ENCODE results near the gene TMEM181.
"Not testable (repeated sequence)": the region's sequence is repeated elsewhere in the genome, so short reads cannot be mapped to it uniquely, and the experiment has no call there.

The TMEM181 gene

DNA sequence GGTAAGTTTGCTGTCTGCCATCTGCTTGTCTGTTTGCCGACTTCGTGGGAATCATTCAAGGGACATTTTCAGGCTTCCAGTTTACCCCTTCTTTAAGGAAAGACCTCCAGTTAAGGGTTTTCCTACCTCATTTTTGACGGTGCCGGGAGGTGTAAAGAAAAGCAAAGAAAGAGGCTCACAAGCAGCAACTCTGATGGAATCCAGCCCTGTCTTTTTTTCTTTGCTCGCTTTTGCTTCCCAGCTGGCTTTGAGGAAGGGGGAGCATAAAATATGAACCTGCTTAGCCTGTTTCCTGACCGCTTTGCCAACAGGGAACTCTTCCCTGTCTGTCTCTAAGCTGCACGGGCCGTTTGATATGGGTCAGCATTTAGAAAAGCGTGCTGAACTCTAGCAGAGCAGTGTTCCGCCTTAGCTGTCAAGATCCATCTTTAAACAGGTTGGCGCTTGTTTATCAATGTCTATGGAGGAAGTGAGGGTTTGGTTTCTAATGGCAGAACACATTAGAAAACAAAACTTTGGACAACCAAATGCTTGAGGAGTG, 103.8 kb downstream of the TMEM181 start:
- DNase-seq (ENCODE audit: low read depth): no peak

GRCh38 chr6:158665332-158665731, 105.4 kb downstream of the TMEM181 start:
- no peak for DNase-seq (ENCODE audit: low read depth)

DNA sequence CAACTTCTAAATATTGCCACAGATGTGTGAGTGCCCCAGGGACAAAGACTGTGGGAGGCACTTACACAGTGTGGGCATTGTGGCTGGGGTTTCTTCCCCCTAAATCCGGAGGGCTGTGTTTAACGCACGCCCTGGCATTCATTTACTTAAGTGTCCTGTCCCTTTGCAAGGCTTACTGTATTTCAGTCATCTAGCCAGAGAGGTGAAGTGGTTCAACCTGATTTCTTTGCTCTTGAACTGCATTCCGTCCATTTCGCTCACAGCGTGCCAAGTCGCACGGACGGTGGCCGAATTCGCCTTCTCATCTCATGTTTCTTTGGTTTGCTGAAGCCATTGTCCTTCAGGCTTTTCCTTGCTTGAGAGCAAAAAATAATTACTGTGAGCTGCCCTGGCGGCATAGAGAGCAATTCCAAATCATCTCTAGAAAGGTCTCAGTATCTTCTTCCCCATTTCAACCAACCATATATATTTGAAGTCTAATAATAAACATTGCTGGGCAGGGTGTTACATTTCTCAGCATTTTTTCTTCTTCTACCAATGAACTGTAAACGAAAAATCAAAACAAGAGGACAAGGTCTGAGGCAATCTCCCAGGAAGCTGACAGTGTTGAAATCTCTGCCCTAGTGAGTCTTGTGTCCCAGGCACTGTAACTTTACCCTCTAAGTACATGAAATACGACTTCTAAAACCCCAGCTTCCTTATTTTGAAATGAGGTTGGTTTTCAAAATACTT, 106.9 kb downstream of the TMEM181 start:
- DNase-seq (ENCODE audit: low read depth): no peak

DNA sequence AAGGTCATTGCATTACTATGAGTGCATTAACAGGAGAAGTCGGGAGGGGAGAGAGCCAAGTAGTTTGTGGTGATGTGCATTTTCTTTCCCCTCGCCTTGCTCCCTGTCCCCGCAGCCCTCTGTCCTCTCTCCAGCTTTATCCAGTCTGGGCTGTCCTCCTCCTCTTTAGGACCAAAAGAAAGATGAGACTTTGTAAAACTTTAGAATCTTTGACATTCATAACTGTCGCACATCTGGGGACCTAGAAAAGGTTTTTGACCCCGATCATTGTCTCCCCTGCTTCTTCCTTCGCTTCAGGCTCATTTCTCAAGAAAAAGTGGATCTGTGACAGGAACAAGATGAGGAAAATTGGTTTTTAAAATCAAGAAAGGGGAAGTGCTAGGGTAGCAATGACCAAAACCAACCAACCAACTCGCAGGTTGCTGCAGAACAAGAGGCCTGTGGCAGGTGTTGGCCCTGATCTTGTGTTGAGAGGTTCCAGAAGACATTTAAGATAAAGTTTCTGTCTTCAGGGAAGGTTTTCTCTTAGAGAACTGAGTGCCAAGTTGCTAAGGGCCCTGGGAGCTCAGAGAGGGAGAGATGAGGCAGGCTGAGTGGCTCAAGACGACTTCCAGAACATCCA, 107.6 kb downstream of the TMEM181 start:
- DNase-seq (ENCODE audit: low read depth): no peak

- no peak for DNase-seq (ENCODE audit: low read depth)
Observed at GRCh38 chr6:158668707-158669103, 108.8 kb downstream of the TMEM181 start.

DNA sequence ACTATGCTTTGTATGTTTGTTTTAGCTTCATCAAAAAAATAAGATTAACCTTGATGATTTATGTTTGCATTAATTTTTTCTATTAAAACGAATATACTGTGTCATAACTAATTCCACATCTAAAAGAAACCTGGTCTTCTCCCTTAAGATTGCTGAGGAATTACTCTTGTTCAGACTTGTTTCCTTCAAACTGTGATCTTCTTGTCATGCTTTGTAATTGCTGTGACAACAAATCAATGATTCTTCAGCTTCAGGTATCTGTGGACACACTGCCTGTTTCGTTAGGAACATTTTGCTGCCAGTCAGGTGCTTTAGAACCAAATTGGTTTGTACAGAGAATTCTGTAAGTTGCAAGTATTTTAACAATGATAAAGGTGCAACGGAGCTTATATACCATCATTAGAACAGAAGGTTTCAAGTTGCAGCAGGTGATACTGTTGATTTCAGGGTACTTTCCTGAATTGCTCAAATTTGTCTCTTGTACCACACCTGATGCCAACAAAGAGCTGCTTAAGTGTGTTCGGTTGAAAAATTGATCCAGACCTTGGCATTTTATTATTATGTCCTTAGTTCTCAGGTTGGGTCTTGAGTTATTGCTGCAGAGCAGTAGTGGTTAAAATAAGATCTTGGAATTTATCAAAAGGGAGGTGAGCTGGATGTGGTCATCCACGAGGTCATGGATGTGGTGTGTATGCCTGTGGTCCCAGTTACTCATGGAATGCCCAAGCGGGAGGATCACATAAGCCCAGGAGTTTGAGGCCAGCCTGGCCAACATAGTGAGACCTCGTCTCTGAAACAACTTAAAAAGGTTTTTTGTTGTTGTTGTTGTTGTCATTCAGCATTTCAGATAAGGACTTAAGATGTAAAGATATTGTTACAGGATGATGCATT, 109.5 kb downstream of the TMEM181 start:
- no peak for DNase-seq (ENCODE audit: low read depth)

DNA sequence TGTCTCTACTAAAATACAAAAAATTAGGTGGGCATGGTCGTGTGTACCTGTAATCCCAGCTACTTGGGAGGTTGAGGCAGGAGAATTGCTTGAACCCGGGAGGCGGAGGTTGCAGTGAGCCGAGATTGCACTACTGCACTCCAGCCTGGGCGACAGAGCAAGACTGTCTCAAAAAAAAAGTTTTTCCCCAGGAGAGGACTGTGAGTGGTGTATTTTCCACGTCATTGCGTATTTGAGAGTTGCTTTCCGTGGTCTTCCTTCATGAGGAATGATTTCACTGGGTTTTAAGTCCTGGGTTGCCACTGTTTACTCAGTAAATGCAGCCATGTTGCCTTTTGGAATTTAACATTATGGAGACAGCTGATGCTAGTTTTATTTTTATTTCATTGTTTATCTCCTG, 112.2 kb downstream of the TMEM181 start:
- not testable (repeated sequence) for DNase-seq (ENCODE audit: low read depth)

DNA sequence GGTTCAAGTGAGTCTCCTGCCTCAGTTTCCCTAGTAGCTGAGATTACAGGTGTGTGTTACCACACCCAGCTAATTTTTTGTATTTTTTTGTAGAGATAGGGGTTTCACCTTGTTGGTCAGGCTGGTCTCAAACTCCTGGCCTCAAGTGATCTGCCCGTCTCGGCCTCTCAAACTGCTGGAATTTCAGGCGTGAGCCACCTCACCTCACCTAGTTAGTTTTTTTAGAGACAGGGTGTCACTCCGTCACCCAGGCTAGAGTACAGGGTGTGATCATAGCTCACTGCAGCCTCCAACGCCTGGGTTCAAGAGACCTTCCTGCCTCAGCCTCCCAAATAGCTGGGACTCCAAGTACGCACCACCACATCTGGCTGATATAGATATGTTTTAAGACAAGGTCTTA, 112.8 kb downstream of the TMEM181 start:
- no peak for DNase-seq (ENCODE audit: low read depth)

GRCh38 chr6:158674342-158675131, 114.6 kb downstream of the TMEM181 start:
- no peak for DNase-seq (ENCODE audit: low read depth)

- DNase-seq (ENCODE audit: low read depth): not testable (repeated sequence)
Observed at GRCh38 chr6:158677094-158677493, 117.2 kb downstream of the TMEM181 start.

DNA sequence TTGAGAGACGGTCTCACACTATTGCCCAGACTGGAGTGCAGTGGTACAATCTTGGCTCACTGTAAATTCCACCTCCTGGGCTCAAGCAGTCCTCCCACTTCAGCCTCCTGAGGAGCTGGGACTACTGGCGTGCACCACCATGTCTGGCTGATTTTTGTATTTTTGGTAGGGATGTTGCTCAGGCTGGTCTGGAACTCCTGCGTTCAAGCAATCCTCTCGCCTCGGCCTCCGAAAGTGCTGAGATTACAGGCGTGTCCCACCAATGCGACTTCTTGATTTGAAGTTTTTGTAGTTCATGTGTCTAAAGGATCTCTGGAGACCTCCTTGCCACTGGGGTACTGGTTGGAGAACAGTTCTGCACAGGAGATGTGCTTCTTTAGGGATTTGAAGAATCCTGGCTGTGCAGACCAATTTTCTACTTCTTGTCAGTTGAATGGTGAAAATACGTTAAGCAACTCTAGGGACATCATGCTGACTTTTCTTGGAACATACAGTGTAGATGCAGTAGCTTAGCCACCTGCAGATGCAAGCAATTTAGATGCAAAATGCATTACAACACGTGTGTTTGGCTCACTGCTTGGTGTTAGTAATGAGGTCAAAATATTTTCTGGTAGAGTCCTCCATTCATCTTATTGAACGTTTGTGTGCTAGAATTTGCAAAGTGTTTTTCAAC, 118.2 kb downstream of the TMEM181 start:
- no peak for DNase-seq (ENCODE audit: low read depth)

DNA sequence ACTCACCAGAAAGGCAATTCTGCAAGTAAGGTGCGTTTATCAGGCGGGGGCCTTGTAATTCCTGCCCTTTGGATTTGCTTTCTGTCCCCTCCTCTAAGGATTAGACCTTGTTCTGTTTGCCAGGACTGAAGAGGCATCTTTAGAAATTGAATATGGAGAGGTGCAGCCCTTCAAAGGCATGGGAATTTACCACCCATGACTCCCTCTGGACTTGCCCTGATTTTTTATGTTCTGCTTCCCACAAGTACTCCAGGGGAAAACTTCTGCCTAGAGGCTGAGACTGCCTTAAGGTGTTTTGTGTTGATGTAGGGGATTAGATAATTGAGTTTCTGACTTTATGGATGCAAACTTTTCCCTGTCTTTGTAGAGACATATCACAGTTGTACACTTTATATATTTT, 120.1 kb downstream of the TMEM181 start:
- DNase-seq (ENCODE audit: low read depth): no peak

GRCh38 chr6:158680481-158680880, 120.6 kb downstream of the TMEM181 start:
- DNase-seq (ENCODE audit: low read depth): no peak

- DNase-seq (ENCODE audit: low read depth): no peak
Observed at GRCh38 chr6:158684311-158684710, 124.4 kb downstream of the TMEM181 start.

- no peak for DNase-seq (ENCODE audit: low read depth)
Observed at GRCh38 chr6:158684745-158685324, 124.9 kb downstream of the TMEM181 start.

All from activated T-helper 1 cell treated with Interleukin-2 at 50 U/mL for 16 hours (primary cell).